Measurements from ENCODE around the gene RGS1.

RGS1 gene

GRCh38 chr1:192620071-192620635, 44.6 kb downstream of the RGS1 start:
- DNase-seq (ENCODE audit: low read depth, low spot score) = no peak

DNA sequence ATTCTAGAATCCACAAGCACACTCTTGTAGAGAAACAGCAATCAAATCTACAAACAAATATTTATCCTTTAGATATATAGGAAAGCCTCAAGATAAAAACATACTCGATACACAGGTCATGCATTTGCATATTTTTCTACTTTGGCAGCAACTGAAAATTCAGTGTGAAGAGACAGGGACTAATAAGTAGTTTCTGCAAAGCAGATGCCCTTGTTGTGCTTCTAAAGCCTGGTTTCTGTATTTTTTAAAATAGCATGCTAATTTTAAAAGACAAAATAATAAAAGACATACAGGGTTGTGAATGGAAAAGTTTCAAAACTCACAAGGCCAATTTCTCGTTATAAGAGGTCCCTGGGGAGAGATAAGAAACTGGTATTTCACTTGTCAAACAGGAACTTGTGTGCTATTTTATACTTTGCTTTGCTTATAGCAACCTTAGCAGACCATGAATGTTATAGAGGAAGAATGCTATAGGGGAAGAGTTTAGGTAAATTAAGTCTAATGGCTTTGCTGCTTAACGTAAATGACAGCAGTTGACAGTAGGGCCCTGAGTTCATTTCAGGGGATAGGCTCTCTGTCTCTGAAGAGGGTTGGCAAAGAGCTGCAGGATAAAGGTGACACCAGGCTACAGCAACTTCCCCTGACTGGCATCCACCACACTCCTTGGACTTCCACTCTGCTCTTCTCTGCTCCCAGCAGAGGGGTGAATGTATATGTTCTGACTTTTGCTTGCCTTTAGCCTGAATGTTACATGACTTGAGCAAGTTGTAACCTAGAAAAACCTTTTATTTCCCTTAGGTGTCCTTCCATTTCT, 51.0 kb downstream of the RGS1 start:
- DNase-seq (ENCODE audit: low read depth, low spot score) = no peak

DNA sequence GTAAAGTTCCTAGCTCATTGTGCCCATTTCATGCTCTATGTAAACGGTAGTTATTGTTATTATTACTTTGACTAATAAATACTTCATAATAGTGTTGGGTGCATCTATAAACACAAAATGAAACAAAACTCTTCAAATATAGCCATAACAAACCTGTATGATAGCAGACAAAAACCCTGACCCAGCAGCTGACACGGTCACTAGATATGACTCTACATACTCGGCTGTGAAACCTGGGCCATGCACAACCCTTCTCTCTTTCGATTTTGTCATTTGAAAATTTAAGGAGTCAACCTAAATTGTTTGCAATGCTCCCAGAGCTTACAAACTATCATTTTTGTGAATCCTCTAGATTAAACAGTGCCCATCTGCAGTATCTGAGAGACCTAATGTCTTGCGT, 52.3 kb downstream of the RGS1 start:
- no peak for DNase-seq (ENCODE audit: low read depth, low spot score)

GRCh38 chr1:192628396-192629057, 53.0 kb downstream of the RGS1 start:
- no peak for DNase-seq (ENCODE audit: low read depth, low spot score)

DNA sequence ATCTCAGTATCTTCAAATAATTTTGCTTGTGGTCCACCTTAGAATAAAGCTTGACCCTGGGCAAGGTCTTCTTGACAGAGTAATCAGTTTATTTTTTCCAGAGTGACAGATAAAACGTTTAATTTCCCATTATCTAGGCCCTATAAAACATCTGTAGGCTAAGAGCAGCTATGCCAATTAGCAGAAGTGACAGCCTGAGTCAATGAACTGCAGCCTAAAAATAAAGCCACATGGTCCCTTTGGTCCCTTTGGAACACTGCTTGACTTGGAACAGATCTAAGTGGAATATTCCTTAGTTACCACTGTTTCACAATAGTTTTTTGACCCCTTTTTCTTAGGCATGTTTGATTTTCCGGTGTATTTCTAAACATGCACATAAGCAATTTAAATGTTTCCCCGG, 54.0 kb downstream of the RGS1 start:
- DNase-seq (ENCODE audit: low read depth, low spot score) = no peak

Data from smooth muscle cell of the brain vasculature (primary cell).